Occipital lobe (tissue), 2 donors: ENCODE results near the gene KCNIP4. TPM values are rescaled to one million over a fixed set of nuclear protein-coding genes. Genes with fewer than 3 reads are reported as not detected.

ENCODE experiments used
- DNase-seq: peaks from one replicate; lab custom pipeline; 2025; lab: John Stamatoyannopoulos, UW
- total RNA-seq: library from RNA; depleted of rRNA; stranded (reverse); fragments of >200 nt; gene quantifications from one replicate; pipeline ENCODE4 v1.2.3, GENCODE V29; 2014

The KCNIP4 gene
- total RNA-seq, 1 donor from 2014 or later: 19.8 TPM

GRCh38 chr4:21202959-21203358, 745.6 kb downstream of the KCNIP4 start:
- peak; percentile 5 for DNase-seq

GRCh38 chr4:21198683-21199082, 749.9 kb downstream of the KCNIP4 start:
- no peak for DNase-seq

GRCh38 chr4:21195682-21196081, 752.9 kb downstream of the KCNIP4 start:
- DNase-seq: no peak

DNA sequence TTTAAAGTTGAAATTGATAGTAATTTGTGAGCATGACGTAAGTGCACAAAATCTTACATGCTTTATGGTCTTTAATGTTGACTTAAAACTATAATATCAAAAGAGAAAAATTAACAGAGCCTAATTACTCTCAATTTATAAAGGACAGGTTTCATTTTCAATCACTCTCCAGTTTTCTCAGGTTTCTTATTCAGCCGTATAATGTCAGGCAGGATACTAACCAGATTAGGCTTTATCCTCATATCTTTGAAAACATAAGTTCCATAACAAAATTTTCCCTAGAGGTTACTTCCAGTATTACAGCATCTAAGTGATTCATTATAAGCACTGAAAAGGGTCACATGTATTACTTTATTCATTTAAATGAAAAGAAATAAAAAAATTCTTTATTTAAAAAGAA, 756.2 kb downstream of the KCNIP4 start:
- no peak for DNase-seq

DNA sequence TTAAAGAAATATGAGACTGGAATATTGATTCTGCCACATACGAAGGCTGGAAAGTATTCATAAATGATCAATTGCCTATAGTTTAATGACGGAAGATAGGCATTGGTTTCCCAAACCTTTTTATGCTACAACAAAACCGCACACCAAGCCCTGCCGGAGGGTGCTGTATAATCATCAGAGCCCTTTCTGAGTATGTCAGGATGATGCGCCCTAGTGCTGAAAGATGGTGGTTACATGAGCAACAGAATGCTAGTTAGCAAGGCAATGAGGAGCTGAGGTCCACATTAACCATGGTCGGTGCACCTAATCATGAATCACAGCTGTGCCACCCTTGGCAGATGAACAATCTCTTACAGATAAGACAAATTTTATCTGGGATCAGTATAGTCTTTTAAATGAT, 757.3 kb downstream of the KCNIP4 start:
- DNase-seq: no peak

DNA sequence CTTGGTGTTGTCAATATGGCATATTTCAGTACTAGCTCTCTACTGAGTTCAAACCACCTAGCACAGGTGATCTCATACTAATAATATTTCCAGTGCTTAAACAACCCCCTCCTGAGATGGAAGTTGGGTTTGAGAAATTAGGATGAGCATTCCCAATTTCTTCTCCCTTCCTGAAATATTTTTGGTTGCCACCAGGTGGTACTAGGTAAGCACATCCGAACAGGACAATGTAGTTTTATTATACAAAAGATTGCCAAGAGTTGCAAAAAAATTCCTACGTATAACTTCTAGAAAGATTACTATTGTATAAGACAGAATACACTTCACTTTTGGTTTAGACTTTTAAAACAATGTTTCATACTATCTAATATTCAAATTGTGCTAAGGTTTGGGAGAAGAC, 763.8 kb downstream of the KCNIP4 start:
- DNase-seq: no peak

- DNase-seq: no peak
These were observed 766.9 kb downstream of the KCNIP4 start for GRCh38 chr4:21181716-21182115.

GRCh38 chr4:21177871-21178270, 770.7 kb downstream of the KCNIP4 start:
- no peak for DNase-seq

DNA sequence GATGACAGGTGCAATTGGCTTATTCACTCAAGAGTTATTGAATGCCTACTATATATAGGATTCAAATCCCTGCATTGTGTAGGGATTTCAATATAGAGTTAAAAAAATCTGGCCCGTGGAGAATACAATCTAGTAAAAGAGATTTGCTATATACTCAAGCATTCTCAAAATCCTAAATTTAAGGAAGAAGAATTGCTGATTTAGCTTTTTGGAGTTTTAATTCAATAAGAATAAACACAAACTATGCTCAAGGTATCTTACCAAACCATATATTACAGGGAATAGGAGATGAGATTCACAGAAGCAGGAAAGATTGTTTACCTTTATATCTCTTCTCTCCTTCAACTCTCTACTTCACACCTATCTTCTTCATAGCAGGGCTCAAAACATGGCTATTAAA, 771.5 kb downstream of the KCNIP4 start:
- no peak for DNase-seq

- no peak for DNase-seq
These were observed 780.9 kb downstream of the KCNIP4 start for GRCh38 chr4:21167711-21168110.

GRCh38 chr4:21155367-21155766, 793.2 kb downstream of the KCNIP4 start:
- DNase-seq: no peak

- DNase-seq: no peak
These were observed 809.2 kb downstream of the KCNIP4 start for GRCh38 chr4:21139327-21139726.

DNA sequence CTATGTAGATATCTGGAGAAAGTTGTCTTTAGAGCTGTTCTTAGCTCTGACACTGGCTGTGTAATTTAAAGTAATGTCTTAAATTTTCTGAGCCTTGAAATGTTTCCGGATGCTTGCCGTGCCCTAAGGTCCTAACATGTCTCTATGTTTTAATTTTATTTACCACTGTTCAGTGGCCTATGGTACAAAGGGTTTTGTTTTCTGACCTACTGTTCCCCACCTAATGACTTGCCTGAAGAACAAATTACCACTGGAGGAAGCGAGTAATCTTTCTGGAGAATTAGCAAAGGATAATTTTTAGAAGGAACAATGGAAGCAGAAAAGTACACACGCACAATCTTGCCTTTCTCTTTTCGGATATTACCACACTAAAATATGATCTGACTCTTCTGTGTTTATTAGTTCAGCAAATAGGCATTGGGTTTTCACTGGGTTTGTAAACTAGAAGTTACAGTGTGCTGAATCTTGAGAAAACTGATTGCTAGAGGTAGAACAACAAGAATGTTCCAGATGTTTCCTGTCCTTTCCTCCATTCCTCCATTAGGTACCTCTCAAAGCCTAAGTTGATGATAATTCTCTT, 812.4 kb downstream of the KCNIP4 start:
- no peak for DNase-seq

DNA sequence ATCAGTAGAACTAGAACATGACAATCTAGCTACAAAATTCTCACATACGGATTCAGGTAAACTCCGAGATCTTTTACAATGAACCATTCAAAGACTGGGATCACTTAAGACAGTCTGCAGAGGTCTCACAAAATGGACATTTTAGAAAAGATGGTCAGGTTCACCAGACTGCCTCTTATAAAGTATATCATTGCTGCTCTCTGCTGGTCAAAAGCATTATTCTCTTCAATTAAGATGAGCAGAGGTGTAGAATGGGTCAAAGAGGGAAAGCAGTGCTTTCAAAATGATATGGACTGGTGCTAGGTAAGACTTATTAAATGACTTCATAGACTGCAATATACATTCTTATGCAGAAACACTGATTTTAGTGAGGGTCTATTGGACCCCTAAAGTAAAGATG, 813.6 kb downstream of the KCNIP4 start:
- DNase-seq: no peak

GRCh38 chr4:21130606-21131005, 818.0 kb downstream of the KCNIP4 start:
- no peak for DNase-seq

DNA sequence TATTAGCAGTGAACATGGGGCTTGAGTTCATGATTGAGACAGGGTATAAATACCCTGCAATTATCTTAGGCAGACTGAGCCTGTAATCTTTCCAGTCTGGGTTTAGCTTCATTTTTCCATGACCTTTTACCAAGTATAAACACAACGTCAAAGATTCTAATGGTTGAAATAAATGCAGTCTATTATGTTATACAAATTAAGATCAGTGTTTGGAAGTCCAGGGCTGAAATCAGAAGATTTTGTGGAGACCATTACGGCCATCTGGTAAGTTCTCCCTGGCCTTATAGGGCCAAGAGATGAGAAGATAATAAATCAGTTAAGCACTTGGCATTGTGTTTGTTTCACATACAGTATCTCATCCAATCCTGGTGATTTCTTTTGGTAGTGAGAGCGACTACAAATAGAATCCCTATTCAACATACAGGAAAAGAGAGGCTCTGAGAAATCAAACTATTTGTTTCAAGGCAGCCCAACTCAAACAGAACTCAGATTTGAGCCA, 822.5 kb downstream of the KCNIP4 start:
- DNase-seq: no peak

DNA sequence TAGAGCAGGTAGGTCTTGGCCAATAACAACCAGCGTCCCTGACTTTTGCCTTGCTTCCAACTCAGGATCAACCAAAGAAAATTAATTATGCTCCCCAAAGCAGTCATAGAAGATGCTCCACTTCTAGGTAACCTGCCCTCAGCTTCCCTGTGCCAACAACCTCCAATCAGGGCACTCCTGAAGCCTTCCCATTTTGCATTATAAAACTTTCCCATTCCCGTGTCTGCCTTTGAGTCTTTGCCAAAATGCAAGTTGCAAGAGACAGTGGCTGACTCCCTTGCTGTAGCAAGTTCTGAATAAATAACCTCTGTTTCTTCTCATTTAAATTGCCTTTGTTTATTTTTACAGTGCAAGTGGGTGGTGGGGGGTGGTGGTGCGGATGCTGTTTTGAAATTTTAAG, 830.3 kb downstream of the KCNIP4 start:
- no peak for DNase-seq

GRCh38 chr4:21117541-21118180, 830.9 kb downstream of the KCNIP4 start:
- DNase-seq: no peak

GRCh38 chr4:21113496-21114223, 834.9 kb downstream of the KCNIP4 start:
- no peak for DNase-seq

DNA sequence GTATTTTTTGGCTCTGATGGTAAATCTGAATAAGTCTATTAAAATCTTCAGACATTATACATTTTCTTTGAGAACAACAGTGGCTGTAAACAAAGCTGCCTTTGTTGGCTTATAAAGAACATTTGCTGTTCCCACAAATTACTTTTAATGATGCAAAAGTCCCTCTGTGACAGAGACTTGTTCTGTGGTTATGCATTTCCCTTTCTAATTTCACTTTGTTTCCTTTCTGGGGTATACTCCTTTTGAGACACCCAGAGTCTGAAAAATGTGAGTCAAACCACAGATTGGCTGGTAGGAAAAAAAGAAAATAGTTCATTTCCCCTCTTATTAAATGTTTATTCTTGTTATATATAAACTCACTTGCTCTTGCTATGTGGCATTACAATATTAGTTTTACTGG, 845.9 kb downstream of the KCNIP4 start:
- no peak for DNase-seq

DNA sequence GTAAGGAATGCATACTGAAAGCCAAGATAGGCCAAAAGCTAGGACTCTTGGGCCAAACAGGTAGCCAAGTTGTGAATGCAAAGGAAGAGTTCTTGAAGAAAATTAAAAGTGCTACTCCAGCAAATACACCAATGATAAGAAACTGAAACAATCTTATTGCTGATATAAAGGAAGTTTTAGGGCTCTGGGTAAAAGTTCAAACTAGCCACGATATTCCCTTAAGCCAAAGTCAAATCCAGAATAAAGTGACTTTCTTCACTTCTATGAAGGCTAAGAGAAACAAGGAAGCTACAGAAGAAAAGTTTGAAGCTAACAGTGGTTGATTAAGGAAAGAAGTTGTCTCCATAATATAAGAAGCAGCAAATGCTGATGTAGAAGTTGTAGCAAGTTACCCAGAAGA, 850.7 kb downstream of the KCNIP4 start:
- DNase-seq: no peak

DNA sequence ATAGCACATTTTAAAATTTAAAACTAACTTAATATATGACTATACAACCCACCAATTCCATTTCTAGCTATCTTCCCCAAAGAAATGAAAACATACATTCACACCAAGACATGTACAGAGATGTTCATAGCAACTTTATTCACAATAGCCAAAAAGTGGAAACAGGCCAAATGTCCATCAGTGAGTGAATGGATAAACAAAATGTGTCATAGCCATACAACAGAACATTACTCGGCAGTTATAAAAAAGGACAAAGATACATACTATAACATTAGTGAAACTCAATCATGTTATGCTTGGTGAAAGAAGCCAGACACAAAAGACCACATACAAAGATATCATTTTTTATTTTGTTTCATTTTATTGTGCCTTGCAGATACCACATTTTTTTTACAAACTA, 851.5 kb downstream of the KCNIP4 start:
- DNase-seq: no peak

GRCh38 chr4:21092531-21092930, 856.0 kb downstream of the KCNIP4 start:
- DNase-seq: no peak
